Uterus (tissue), 4 donors: ENCODE results near the gene MS4A5. TPM values are rescaled to one million over a fixed set of nuclear protein-coding genes. Genes with fewer than 3 reads are reported as not detected.

ENCODE experiments used
- DNase-seq, 2 donors: peaks; one replicate each; pipeline ENCODE4 v3.0.0-alpha.2; 2019 to 2020
- H3K27ac ChIP-seq, 2 donors: fragments of 200-600 bp; sonication (generic); 1 replicate in 1 of 2; 2 replicates in 1 of 2; pipeline ENCODE4 v1.5.1; 2016 to 2018
- H3K27me3 ChIP-seq, 2 donors: fragments of 200-600 bp; sonication (generic); one replicate each; pipeline ENCODE4 v1.5.1; 2018 to 2019; ENCODE audit warnings: control low read depth in 1 of 2
- H3K36me3 ChIP-seq, 2 donors: fragments of 200-600 bp; sonication (generic); one replicate each; pipeline ENCODE4 v1.5.1; 2019; ENCODE audit warnings: control low read depth in 1 of 2
- H3K4me1 ChIP-seq, 2 donors: fragments of 200-600 bp; sonication (generic); one replicate each; pipeline ENCODE4 v1.5.1; 2018 to 2019; ENCODE audit warnings: control low read depth in 1 of 2
- H3K4me3 ChIP-seq, 2 donors: fragments of 200-600 bp; sonication (generic); 1 replicate in 1 of 2; 2 replicates in 1 of 2; pipeline ENCODE4 v1.5.1; 2018 to 2019; ENCODE audit warnings: mild to moderate bottlenecking in 1 of 2
- H3K9me3 ChIP-seq, 2 donors: fragments of 200-600 bp; sonication (generic); one replicate each; pipeline ENCODE4 v1.5.1; 2019; ENCODE audit warnings: control low read depth in 1 of 2
- POLR2A ChIP-seq, 2 donors: fragments of 450-650 bp; IDR thresholded peaks; one replicate each; pipeline ENCODE4 v1.6.1; 2016; ENCODE audit warnings: antibody characterized with exemption in 2 of 2, mild to moderate bottlenecking in 1 of 2, moderate library complexity in 1 of 2
- intact Hi-C: fragments of 100-400 bp; cut with DNase I; formaldehyde crosslinking; loops from one replicate; pipeline ENCODE4 v1.15.1; 2023; ENCODE audit warnings: low total_unique reads
- total RNA-seq, 4 donors: library from RNA; depleted of rRNA in 3 of 4; stranded (reverse); fragments of >200 nt in 3 of 4; gene quantifications; one replicate each; pipeline versions ENCODE4 v1.1.0 to v1.2.4, GENCODE V29; 2014 to 2023
- TF ChIP-seq, protein P1 (sequence below), 4 experiments: fragments of 200-600 bp in 2 of 4; fragments of 450-650 bp in 2 of 4; sonication (generic) in 2 of 4; IDR thresholded peaks; one replicate each; pipeline ENCODE4 v1.5.1; 2016 to 2019; ENCODE audit warnings: antibody characterized with exemption in 4 of 4, mild to moderate bottlenecking in 2 of 4, moderate library complexity in 1 of 4
- donor health status: DM: yes; HTN: yes; CAD: no.

MS4A5 gene
- total RNA-seq, 4 donors from 2014 or later: not detected

DNA sequence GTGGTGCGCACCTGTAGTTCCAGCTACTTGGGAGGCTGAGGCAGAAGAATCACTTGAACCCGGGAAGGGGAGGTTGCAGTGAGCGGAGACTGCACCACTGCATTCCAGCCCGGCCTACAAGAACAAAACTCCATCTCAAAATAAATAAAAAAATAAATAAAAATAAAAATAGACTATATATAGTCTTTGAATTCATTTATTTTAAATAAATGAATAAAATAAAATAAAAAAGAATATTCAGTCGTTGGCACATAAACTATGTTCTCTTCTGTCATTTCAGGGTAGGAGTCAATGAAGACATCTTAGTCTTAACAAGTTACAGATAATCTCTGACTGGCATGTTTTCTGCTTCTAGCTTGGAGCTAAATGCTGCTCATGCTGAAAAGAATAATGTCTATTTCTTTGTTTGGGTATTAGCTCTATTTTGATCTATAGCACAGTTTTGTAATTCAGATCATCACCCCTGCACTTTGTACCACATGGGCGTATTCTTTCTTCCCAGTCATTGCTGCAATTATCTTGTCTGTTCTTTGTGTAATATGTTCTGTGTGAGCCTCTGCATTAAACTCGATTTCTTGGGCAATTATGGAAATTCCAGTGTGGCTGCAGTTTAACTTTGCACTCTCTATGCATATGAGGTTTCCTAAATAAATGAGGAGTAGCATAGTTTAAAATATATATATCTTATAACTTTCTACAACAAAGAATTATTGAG lies 34.5 kb upstream of the MS4A5 start:
- Histone ChIP-seq H3K4me3 (no peak overlapping the region), H3K27me3 (no peaks in the 10 kb centered on the region), H3K27ac (no peak overlapping the region), H3K4me1 (no peaks in the 10 kb centered on the region), H3K36me3 (no peaks in the 10 kb centered on the region), H3K9me3 (no peaks in the 10 kb centered on the region)
- intact Hi-C loops: no loop called here
- TF ChIP-seq, protein P1, sequence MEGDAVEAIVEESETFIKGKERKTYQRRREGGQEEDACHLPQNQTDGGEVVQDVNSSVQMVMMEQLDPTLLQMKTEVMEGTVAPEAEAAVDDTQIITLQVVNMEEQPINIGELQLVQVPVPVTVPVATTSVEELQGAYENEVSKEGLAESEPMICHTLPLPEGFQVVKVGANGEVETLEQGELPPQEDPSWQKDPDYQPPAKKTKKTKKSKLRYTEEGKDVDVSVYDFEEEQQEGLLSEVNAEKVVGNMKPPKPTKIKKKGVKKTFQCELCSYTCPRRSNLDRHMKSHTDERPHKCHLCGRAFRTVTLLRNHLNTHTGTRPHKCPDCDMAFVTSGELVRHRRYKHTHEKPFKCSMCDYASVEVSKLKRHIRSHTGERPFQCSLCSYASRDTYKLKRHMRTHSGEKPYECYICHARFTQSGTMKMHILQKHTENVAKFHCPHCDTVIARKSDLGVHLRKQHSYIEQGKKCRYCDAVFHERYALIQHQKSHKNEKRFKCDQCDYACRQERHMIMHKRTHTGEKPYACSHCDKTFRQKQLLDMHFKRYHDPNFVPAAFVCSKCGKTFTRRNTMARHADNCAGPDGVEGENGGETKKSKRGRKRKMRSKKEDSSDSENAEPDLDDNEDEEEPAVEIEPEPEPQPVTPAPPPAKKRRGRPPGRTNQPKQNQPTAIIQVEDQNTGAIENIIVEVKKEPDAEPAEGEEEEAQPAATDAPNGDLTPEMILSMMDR (IDR thresholded peaks at IDR 0.05): no peak
- no peak for TF ChIP-seq POLR2A (IDR thresholded peaks at IDR 0.05)
- no peak for DNase-seq

DNA sequence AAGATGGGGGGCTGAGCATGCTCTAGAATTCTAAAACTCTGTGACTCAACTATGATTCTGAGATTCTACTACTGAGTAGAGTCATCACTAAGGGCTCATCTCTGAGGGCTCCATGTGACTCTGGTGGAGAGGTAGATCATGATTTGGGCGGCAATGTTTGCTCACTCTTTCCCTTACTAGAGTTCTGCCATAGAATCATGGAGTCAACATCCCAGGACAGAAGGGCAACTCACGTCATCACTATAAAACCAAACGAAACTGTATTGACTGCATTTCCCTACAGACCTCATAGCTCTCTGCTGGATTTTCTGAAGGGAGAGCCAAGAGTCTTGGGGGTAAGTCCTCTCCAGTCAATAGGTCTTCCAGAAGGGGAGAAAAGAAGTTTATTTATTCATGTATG lies 33.0 kb upstream of the MS4A5 start, which contains the start of gene MS4A14:
Gene MS4A14, plus strand, starts transcription at position 78 of the 400 bp plus-strand sequence. Its CDS starts 120 bp downstream, at position 198.
- no peaks in the 10 kb centered on the region for H3K36me3 ChIP-seq
- no peak for DNase-seq
- no peaks in the 10 kb centered on the region for H3K4me1 ChIP-seq
- no peak within 1 kb of the TSS for H3K4me3 ChIP-seq
- no peaks in the 10 kb centered on the region for H3K27me3 ChIP-seq
- intact Hi-C loops: no loop called here
- TF ChIP-seq, protein P1 (IDR thresholded peaks at IDR 0.05): no peak
- no peak for TF ChIP-seq POLR2A (IDR thresholded peaks at IDR 0.05)
- H3K9me3 ChIP-seq: no peaks in the 10 kb centered on the region
- H3K27ac ChIP-seq: no peak within 1 kb of the TSS

DNA sequence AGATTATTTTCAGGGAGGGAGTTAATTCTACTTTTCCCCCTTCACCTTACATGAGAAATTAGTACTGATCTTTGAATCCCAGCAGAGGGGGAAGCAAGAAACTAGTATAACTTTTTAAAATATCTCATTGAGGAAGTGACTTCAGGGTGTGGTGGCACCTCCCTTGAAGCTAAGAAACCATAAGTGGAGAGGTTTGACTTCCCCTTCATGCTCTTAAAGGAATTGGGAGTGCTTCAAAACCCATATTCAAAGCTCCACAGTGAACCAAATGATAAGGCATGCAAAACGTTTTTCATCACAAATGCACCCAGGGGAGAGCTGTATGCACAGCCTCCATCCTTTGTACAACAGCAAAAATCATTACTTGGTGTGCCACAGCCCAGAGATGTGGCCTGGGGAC lies 32.6 kb upstream of the MS4A5 start:
- Histone ChIP-seq H3K4me3 (no peak overlapping the region), H3K27ac (no peak overlapping the region), H3K4me1 (no peaks in the 10 kb centered on the region), H3K9me3 (no peaks in the 10 kb centered on the region), H3K27me3 (no peaks in the 10 kb centered on the region), H3K36me3 (no peaks in the 10 kb centered on the region)
- no peak for DNase-seq
- no peak for TF ChIP-seq POLR2A (IDR thresholded peaks at IDR 0.05)
- TF ChIP-seq, protein P1 (IDR thresholded peaks at IDR 0.05): no peak
- intact Hi-C loops: no loop called here

DNA sequence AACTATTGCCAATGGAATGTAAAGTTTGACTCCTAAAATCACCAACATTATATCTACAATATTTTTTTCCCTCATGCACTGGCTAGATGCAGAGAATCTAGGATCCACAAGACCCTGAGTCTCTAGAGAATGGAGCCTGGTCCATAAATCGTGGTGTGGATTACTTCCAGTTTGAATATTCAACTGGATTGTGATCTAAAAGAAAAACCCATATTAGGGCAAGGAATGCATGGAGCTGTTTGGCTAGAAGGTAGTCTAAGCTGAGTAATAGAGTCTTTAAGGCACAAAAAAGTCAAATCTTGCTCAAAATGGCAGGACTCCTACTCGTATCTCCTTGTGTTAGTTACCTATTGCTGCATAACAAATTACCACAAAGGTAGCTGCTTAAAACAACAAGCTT lies 9.4 kb upstream of the MS4A5 start:
- Histone ChIP-seq H3K9me3 (no peaks in the 10 kb centered on the region), H3K36me3 (no peaks in the 10 kb centered on the region), H3K27me3 (no peaks in the 10 kb centered on the region), H3K4me3 (no peak overlapping the region), H3K27ac (no peak overlapping the region), H3K4me1 (no peaks in the 10 kb centered on the region)
- DNase-seq: no peak
- no peak for TF ChIP-seq POLR2A (IDR thresholded peaks at IDR 0.05)
- TF ChIP-seq, protein P1 (IDR thresholded peaks at IDR 0.05): no peak
- intact Hi-C loops: no loop called here

DNA sequence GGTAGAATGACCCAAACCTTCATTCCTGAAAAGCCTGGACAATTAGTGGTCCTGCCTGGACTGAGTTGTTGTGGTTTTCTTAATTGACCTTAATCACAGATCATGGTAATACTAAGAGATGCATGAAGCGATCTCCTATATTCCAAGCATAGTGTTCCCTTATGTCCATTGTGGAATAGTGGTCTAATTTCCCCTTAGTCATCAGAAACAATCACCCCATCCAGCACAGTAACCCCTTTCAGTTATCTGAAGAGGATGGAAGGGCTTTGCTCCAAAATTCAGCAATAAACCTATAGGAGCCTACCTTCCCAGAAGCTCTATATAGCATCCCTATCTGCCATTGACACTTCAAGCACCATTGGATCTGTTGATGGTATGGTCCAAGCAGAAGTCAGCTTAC lies 6.8 kb upstream of the MS4A5 start:
- no peak for DNase-seq
- Histone ChIP-seq H3K27ac (no peak overlapping the region), H3K4me1 (no peaks in the 10 kb centered on the region), H3K36me3 (no peaks in the 10 kb centered on the region), H3K4me3 (no peak overlapping the region), H3K27me3 (no peaks in the 10 kb centered on the region), H3K9me3 (no peaks in the 10 kb centered on the region)
- intact Hi-C loops: no loop called here
- no peak for TF ChIP-seq POLR2A (IDR thresholded peaks at IDR 0.05)
- TF ChIP-seq, protein P1 (IDR thresholded peaks at IDR 0.05): no peak
